ENCODE results near the gene UGGT2.
A peak's percentile ranks its signal among the peaks of the same experiment; 100 is the strongest.
"Not testable (repeated sequence)": the region's sequence is repeated elsewhere in the genome, so short reads cannot be mapped to it uniquely, and the experiment has no call there.

The UGGT2 gene

GRCh38 chr13:96075953-96076543 lies 22.8 kb upstream of the UGGT2 start:
- DNase-seq (ENCODE audit: low read depth): peak; percentile 58
- H3K4me3 ChIP-seq (ENCODE audit: low read depth, low read length): no peak overlapping the region
- TF ChIP-seq CTCF (conservative IDR thresholded peaks at IDR 0.05; ENCODE audit: low read depth, low read length): peak; percentile 70

GRCh38 chr13:96072392-96072791 lies 19.2 kb upstream of the UGGT2 start:
- H3K4me3 ChIP-seq (ENCODE audit: low read depth, low read length): no peak overlapping the region
- DNase-seq (ENCODE audit: low read depth): no peak
- TF ChIP-seq CTCF (conservative IDR thresholded peaks at IDR 0.05; ENCODE audit: low read depth, low read length): no peak

DNA sequence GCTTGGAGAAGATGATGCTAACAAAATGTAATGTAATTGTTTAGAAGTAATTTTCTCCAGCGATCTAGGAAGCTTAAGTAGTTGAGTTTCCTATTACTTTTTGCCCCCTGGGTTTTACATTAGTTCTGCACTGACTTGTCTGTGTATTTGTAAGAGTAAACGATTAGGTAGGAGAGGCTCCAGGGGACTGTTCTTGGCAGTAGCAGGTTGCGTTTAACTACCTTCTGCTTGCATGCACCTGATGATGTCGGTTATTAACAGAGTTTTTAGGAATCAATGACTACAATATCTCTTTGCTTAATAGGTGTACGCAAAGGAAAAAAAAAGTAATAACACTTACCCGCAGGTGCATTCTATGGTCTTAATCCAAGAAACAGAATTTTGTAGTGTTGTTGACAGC lies 18.3 kb upstream of the UGGT2 start:
- TF ChIP-seq CTCF (conservative IDR thresholded peaks at IDR 0.05; ENCODE audit: low read depth, low read length): no peak
- H3K4me3 ChIP-seq (ENCODE audit: low read depth, low read length): no peak overlapping the region
- no peak for DNase-seq (ENCODE audit: low read depth)

DNA sequence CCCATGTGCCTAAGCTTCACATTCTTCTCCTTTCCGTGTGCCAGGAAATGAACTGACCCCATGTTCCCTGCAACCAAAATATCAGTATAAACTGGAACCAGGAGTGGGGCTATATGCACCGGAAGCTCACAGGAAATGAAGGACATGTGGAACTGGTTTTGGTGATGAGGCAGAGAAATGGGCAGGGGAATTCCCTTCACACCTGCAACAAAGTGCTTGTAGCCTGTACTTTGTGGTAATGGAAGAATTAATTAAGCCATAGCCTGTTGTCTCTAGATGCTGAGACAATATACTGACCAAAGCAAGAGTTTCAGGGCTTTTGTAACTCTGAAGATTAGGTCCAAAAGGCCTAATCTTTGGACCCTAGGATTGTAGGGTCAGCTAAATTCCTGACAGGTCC lies 15.5 kb upstream of the UGGT2 start:
- H3K4me3 ChIP-seq (ENCODE audit: low read depth, low read length): no peak overlapping the region
- DNase-seq (ENCODE audit: low read depth): no peak
- TF ChIP-seq CTCF (conservative IDR thresholded peaks at IDR 0.05; ENCODE audit: low read depth, low read length): no peak

DNA sequence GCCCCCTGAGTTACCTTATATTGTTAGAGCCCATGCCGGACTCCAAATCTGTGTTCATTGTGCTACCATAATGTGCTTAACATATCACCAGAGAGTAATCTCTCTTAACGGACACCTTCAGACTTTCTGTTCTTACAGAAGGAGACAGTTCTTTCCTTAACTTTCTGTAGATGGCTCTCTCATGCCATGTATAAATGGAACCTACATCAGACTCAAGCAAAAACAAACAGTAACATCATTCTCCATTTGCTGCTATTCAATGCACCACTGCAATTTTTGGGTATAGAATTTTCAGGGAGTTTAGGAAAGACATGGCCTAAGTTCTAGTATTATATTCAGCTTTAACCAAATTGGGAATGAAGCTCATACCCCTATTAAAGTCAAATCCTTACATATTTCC lies 12.6 kb upstream of the UGGT2 start:
- TF ChIP-seq CTCF (conservative IDR thresholded peaks at IDR 0.05; ENCODE audit: low read depth, low read length): no peak
- DNase-seq (ENCODE audit: low read depth): no peak
- no peak overlapping the region for H3K4me3 ChIP-seq (ENCODE audit: low read depth, low read length)

DNA sequence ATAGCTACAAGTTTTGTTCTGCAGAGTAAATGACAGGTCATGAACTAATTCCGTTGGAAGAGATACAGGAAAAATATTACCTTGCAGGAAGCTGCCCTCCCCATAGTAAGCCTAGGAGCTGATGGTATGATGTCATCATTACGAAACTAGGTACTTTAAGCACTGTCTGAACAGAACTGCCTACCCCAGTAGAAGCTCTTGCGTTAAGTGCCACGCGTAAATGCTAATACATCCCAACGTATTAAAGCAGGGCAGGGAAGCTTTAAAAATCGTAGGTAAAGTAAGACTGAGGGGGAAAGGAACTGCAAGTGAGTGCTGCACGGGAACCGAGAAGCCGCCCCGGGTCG lies 572 bp downstream of the UGGT2 start:
- peak; percentile 77 for DNase-seq (ENCODE audit: low read depth)
- H3K4me3 ChIP-seq (ENCODE audit: low read depth, low read length): peak overlapping the region; percentile 100
- TF ChIP-seq CTCF (conservative IDR thresholded peaks at IDR 0.05; ENCODE audit: low read depth, low read length): no peak

GRCh38 chr13:96051946-96052345 lies 1.3 kb downstream of the UGGT2 start:
- DNase-seq (ENCODE audit: low read depth); H3K4me3 ChIP-seq (ENCODE audit: low read depth, low read length): not testable (repeated sequence)

GRCh38 chr13:96051491-96051890 lies 1.7 kb downstream of the UGGT2 start:
- DNase-seq (ENCODE audit: low read depth); H3K4me3 ChIP-seq (ENCODE audit: low read depth, low read length): not testable (repeated sequence)

DNA sequence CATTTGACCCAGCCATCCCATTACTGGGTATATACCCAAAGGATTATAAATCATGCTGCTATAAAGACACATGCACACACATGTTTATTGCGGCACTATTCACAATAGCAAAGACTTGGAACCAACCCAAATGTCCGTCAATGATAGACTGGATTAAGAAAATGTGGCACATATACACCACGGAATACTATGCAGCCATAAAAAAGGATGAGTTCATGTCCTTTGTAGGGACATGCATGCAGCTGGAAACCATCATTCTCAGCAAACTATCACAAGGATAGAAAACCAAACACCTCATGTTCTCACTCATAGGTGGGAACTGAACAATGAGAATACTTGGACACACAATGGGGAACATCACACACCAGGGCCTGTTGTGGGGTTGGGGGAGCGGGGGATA lies 2.2 kb downstream of the UGGT2 start:
- DNase-seq (ENCODE audit: low read depth); H3K4me3 ChIP-seq (ENCODE audit: low read depth, low read length): not testable (repeated sequence)

GRCh38 chr13:96046449-96047126 lies 6.6 kb downstream of the UGGT2 start:
- H3K4me3 ChIP-seq (ENCODE audit: low read depth, low read length); DNase-seq (ENCODE audit: low read depth): not testable (repeated sequence)

Measured in choroid plexus epithelial cell (primary cell).